ENCODE data around the gene TSPO. TPM values are rescaled to one million over a fixed set of nuclear protein-coding genes. Genes with fewer than 3 reads are reported as not detected.

TSPO gene
- total RNA-seq, 6 experiments from 2014 or later: 325 to 442 (median 361) TPM

DNA sequence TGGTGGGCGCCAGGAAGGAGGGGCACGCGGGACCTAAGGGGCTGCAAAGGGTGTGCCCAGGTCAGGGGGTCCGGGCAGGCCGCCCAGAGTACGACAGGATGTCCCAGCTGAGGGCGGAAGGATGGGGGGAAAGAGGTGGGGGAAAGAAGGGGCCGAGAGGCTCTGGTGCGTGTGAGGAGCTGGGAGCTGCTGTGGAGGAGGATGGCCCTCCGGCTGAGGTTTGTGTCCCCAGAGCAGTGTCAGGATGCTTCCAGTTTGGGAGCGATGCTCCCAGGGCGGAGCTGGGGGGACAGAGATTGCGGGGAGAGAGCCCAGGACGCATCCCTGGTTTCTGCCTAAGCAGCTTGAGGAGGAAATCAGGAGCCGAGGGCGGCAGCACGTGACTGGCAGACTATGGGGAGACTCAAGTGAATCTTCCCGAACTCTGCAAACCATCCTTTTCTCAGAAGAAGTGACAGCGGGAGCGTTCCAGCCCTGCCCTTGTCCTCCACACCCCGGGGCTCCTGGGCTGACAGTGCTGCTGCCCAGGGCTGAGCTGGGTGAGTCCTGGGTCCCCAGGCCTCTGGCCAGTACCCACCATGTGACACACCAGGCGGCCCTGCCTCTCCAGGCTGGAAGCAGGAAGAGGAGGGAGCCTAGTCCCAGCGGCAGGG lies 55.3 kb downstream of the TSPO start:
- Mint-ChIP-seq H3K27ac (no peak overlapping the region), H3K9me3 (no peaks in the 10 kb centered on the region), H3K36me3 (ENCODE audit: low read depth) (no peaks in the 10 kb centered on the region), H3K27me3 (ENCODE audit: insufficient read depth) (peaks cover 35% of the 10 kb centered on the region), H3K4me3 (no peak overlapping the region), H3K4me1 (ENCODE audit: low read depth) (no peaks in the 10 kb centered on the region)
- TF ChIP-seq, protein P1, sequence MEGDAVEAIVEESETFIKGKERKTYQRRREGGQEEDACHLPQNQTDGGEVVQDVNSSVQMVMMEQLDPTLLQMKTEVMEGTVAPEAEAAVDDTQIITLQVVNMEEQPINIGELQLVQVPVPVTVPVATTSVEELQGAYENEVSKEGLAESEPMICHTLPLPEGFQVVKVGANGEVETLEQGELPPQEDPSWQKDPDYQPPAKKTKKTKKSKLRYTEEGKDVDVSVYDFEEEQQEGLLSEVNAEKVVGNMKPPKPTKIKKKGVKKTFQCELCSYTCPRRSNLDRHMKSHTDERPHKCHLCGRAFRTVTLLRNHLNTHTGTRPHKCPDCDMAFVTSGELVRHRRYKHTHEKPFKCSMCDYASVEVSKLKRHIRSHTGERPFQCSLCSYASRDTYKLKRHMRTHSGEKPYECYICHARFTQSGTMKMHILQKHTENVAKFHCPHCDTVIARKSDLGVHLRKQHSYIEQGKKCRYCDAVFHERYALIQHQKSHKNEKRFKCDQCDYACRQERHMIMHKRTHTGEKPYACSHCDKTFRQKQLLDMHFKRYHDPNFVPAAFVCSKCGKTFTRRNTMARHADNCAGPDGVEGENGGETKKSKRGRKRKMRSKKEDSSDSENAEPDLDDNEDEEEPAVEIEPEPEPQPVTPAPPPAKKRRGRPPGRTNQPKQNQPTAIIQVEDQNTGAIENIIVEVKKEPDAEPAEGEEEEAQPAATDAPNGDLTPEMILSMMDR (IDR thresholded peaks at IDR 0.05): no peak
- no peak for DNase-seq

- DNase-seq: no peak
- Mint-ChIP-seq H3K27me3 (ENCODE audit: insufficient read depth) (peaks cover 29% of the 10 kb centered on the region), H3K36me3 (ENCODE audit: low read depth) (no peaks in the 10 kb centered on the region), H3K9me3 (no peaks in the 10 kb centered on the region), H3K4me1 (ENCODE audit: low read depth) (no peaks in the 10 kb centered on the region), H3K27ac (no peak overlapping the region), H3K4me3 (no peak overlapping the region)
- TF ChIP-seq, protein P1 (IDR thresholded peaks at IDR 0.05): no peak
Observed at GRCh38 chr22:43207386-43207785, 56.0 kb downstream of the TSPO start.

- TF ChIP-seq, protein P1 (IDR thresholded peaks at IDR 0.05): no peak
- Mint-ChIP-seq H3K4me3 (no peak overlapping the region), H3K27ac (no peak overlapping the region), H3K36me3 (ENCODE audit: low read depth) (no peaks in the 10 kb centered on the region), H3K27me3 (ENCODE audit: insufficient read depth) (peaks cover 25% of the 10 kb centered on the region), H3K9me3 (no peaks in the 10 kb centered on the region), H3K4me1 (ENCODE audit: low read depth) (no peaks in the 10 kb centered on the region)
- no peak for DNase-seq
Observed at GRCh38 chr22:43207849-43208702, 56.7 kb downstream of the TSPO start.

DNA sequence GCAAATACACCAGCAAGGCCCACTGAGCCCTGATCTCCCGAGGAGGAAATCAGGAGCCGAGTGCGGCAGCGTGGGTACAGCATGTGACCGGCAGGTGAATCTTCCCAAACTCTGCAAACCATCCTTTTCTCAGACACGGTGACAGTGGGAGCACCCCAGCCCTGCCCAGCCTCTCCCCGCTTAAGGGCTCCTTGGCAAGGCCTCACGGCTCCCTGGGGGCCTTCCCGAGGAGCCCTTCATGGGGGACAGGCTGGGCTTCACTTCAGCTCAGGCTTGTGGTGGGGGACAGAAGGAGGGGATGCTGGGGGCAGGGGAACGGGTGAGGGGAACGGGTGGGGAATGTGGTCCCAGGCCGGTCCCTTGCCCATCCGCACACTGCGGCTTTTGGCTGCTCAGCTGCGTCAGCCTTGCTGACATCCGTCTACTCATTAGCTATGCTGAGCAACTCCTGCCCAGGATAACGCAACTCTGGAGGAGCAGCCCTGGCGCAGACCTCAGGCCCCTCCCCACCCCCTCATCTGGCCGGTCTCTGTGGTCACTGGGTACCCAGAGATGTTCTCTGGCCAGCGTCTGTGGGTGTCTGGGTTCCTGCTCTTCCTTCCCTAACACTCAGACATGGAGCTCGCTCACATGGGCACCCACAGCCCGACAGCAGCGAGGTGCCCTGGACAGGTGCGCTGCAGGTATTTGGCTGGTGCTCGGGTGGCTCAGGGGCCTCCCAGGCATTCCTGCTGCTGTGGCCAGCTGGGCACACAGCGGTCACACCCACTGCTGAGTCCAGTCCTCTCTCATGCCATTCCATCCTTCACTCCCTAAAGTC lies 57.6 kb downstream of the TSPO start:
- Mint-ChIP-seq H3K27ac (no peak overlapping the region), H3K4me3 (no peak overlapping the region), H3K9me3 (no peaks in the 10 kb centered on the region), H3K36me3 (ENCODE audit: low read depth) (no peaks in the 10 kb centered on the region), H3K4me1 (ENCODE audit: low read depth) (no peaks in the 10 kb centered on the region), H3K27me3 (ENCODE audit: insufficient read depth) (peaks cover 25% of the 10 kb centered on the region)
- TF ChIP-seq, protein P1 (IDR thresholded peaks at IDR 0.05): no peak
- DNase-seq: no peak

DNA sequence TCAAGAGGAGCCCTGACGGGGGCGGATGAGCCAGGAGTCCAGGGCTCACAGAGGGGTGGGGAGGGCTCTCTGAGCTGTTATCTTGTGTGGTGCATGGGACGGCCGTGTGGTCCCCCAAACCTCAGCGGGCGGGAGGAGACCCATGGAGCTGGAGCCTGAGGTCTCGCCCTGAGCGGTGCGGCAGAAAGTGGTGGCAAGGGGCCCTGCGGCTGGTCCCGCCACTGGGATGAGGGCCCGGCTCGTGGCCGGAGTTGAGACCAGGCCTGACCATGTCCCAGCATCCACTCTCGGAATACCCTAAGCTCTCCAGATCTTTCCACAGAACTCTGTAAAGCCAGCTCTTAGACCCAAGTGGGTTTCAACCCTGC lies 58.1 kb downstream of the TSPO start:
- Mint-ChIP-seq H3K27ac (no peak overlapping the region), H3K9me3 (no peaks in the 10 kb centered on the region), H3K4me3 (no peak overlapping the region), H3K36me3 (ENCODE audit: low read depth) (no peaks in the 10 kb centered on the region), H3K27me3 (ENCODE audit: insufficient read depth) (peaks cover 27% of the 10 kb centered on the region), H3K4me1 (ENCODE audit: low read depth) (no peaks in the 10 kb centered on the region)
- DNase-seq: no peak
- TF ChIP-seq, protein P1 (IDR thresholded peaks at IDR 0.05): no peak
